ENCODE data around the gene RBP3.

DNA sequence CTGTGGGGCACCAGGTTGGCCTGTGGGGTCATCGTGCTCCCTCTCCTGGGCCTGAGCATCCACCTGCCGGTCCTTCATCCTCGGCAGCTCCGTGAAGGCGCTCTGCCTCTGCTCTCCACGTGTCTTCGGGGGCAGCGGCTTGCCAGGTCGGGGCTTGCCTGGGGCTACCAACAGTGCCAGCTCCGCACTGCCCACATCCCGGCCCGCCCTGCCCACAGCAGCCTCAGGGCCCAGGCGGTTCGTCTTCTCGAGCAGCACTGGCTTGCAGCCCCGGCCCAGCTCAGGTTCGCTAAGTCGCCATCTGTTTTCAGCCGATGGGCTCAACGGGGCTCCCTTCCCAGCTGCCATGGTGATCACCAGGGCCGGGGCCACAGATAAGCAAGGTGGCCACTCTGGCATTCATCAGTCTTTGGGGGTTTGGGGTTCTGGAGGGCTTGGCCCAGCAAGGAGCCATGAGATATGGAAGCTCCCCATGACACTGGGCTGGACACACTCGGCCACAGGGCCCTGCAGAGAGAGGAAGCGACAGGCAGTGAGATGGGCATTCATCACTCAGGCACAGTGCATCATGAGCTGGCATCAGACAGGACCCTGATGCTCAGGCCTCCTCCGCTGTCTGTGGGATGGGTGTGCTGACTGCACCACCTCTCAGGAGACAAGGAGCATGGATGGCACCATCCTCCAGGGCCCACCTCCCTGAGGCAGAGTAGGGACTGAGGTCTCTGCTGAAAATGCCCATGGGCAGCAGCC, 20.4 kb downstream of the RBP3 start:
- TF ChIP-seq, protein P1, sequence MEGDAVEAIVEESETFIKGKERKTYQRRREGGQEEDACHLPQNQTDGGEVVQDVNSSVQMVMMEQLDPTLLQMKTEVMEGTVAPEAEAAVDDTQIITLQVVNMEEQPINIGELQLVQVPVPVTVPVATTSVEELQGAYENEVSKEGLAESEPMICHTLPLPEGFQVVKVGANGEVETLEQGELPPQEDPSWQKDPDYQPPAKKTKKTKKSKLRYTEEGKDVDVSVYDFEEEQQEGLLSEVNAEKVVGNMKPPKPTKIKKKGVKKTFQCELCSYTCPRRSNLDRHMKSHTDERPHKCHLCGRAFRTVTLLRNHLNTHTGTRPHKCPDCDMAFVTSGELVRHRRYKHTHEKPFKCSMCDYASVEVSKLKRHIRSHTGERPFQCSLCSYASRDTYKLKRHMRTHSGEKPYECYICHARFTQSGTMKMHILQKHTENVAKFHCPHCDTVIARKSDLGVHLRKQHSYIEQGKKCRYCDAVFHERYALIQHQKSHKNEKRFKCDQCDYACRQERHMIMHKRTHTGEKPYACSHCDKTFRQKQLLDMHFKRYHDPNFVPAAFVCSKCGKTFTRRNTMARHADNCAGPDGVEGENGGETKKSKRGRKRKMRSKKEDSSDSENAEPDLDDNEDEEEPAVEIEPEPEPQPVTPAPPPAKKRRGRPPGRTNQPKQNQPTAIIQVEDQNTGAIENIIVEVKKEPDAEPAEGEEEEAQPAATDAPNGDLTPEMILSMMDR (IDR thresholded peaks at IDR 0.05; ENCODE audit: insufficient read depth, low read length): no peak
- no peak for TF ChIP-seq POLR2AphosphoS5 (IDR thresholded peaks at IDR 0.05; ENCODE audit: low read depth)
- no peak for TF ChIP-seq SPI1 (IDR thresholded peaks at IDR 0.05; ENCODE audit: borderline replicate concordance, low read depth)
- TF ChIP-seq, protein P2, sequence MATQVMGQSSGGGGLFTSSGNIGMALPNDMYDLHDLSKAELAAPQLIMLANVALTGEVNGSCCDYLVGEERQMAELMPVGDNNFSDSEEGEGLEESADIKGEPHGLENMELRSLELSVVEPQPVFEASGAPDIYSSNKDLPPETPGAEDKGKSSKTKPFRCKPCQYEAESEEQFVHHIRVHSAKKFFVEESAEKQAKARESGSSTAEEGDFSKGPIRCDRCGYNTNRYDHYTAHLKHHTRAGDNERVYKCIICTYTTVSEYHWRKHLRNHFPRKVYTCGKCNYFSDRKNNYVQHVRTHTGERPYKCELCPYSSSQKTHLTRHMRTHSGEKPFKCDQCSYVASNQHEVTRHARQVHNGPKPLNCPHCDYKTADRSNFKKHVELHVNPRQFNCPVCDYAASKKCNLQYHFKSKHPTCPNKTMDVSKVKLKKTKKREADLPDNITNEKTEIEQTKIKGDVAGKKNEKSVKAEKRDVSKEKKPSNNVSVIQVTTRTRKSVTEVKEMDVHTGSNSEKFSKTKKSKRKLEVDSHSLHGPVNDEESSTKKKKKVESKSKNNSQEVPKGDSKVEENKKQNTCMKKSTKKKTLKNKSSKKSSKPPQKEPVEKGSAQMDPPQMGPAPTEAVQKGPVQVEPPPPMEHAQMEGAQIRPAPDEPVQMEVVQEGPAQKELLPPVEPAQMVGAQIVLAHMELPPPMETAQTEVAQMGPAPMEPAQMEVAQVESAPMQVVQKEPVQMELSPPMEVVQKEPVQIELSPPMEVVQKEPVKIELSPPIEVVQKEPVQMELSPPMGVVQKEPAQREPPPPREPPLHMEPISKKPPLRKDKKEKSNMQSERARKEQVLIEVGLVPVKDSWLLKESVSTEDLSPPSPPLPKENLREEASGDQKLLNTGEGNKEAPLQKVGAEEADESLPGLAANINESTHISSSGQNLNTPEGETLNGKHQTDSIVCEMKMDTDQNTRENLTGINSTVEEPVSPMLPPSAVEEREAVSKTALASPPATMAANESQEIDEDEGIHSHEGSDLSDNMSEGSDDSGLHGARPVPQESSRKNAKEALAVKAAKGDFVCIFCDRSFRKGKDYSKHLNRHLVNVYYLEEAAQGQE (IDR thresholded peaks at IDR 0.05; ENCODE audit: insufficient replicate concordance, low read depth): no peak
- no peak for TF ChIP-seq GABPA (IDR thresholded peaks at IDR 0.05; ENCODE audit: low read depth)
